ENCODE data around the gene FOXR1.

The FOXR1 gene, protein sequence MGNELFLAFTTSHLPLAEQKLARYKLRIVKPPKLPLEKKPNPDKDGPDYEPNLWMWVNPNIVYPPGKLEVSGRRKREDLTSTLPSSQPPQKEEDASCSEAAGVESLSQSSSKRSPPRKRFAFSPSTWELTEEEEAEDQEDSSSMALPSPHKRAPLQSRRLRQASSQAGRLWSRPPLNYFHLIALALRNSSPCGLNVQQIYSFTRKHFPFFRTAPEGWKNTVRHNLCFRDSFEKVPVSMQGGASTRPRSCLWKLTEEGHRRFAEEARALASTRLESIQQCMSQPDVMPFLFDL

DNA sequence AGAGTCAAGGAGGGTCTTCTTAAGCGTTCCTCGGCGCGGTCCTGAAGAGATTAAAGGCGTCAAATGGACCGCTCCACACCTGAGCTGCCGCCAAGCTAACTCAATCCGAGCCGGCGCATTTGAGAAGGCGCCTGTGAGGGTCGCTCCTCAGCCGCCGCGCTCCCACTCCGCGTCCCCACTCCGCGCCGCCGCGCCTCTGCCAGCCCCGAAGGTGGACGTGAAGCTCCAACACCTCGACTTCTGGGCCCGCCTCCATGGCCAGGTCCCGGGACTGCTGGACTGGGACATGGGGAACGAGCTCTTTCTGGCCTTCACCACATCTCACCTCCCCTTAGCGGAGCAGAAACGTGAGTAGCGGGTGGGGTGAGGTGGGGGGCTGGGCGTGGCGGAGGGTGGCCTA is at the start of gene FOXR1:
TSS of gene FOXR1 (plus strand) at position 116 of the 400 bp plus-strand sequence. CDS start at position 287, 171 bp downstream.
- no peaks in the 10 kb centered on the region for H3K4me1 ChIP-seq (ENCODE audit: insufficient read depth, low read length)
- H3K4me2 ChIP-seq (ENCODE audit: insufficient read depth, low read length) = no peak within 1 kb of the TSS
- no peaks in the 10 kb centered on the region for H4K20me1 ChIP-seq (ENCODE audit: insufficient read depth, low read length)
- ATAC-seq (ENCODE audit: insufficient read depth, low read depth) = no peak
- H3K36me3 ChIP-seq (ENCODE audit: insufficient read depth, low read length) = no peaks in the 10 kb centered on the region
- TF ChIP-seq EZH2 (IDR thresholded peaks at IDR 0.05; ENCODE audit: borderline replicate concordance, low read depth, low read length, severe bottlenecking) = no peak
- TF ChIP-seq, protein P1, sequence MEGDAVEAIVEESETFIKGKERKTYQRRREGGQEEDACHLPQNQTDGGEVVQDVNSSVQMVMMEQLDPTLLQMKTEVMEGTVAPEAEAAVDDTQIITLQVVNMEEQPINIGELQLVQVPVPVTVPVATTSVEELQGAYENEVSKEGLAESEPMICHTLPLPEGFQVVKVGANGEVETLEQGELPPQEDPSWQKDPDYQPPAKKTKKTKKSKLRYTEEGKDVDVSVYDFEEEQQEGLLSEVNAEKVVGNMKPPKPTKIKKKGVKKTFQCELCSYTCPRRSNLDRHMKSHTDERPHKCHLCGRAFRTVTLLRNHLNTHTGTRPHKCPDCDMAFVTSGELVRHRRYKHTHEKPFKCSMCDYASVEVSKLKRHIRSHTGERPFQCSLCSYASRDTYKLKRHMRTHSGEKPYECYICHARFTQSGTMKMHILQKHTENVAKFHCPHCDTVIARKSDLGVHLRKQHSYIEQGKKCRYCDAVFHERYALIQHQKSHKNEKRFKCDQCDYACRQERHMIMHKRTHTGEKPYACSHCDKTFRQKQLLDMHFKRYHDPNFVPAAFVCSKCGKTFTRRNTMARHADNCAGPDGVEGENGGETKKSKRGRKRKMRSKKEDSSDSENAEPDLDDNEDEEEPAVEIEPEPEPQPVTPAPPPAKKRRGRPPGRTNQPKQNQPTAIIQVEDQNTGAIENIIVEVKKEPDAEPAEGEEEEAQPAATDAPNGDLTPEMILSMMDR (IDR thresholded peaks at IDR 0.05; ENCODE audit: borderline replicate concordance, extremely low read depth, low read length, poor library complexity, severe bottlenecking) = no peak
- H2AFZ ChIP-seq (ENCODE audit: low read depth, low read length) = no peak within 1 kb of the TSS
- H3K27me3 ChIP-seq (ENCODE audit: insufficient read depth, low read length, poor library complexity) = no peaks in the 10 kb centered on the region
- no peak within 1 kb of the TSS for H3K27ac ChIP-seq (ENCODE audit: low read length)
- no peak for DNase-seq
- H3K4me3 ChIP-seq (ENCODE audit: low read depth in 1 of 2, low read length in 2 of 2) = no peak within 1 kb of the TSS
- no peak within 1 kb of the TSS for H3K9ac ChIP-seq (ENCODE audit: low read depth, low read length)
- H3K79me2 ChIP-seq (ENCODE audit: insufficient read depth, low read length) = no peaks in the 10 kb centered on the region
- H3K9me3 ChIP-seq (ENCODE audit: insufficient read depth, low read length, severe bottlenecking) = no peaks in the 10 kb centered on the region

DNA sequence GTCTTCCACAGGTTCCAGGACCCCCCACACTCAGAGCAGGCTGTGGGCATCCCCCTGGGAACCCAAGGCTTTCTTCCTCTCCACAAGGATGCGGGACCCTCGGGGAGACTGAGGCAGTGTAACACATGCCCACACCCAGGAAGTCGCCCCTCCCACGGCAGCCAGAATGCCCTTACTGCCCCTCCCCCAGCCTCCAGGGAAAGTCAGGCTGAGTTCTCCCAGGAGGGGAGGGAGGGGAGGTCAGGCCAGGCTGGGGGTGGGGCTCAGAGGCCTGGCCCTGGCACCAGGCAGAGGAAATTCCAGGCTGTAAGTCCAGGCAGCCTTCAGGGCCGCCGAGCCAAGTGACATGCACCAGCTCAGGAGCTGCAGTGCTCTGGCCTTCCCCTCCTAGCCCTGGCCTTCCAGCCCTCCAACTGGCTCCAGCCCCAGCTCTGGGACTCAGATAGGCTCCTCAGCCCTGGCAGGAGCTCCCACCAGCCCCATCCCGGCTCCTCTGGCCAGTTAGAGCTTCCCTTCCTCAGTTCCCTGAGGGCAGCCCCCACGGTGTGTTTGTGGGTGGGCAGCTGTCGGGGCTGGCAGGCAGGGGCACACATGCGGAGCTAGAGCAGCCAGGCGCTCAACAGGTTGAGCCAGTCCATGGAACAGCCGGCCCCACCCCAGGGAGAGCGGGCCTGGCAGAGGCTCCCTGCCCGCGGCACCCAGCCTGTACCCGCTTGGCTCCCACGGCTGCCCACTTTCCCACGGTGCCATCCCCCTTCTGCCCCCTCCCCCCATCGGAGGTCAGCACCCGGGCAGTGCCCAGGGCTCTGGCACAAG is 49.4 kb upstream of the FOXR1 start:
- no peak for DNase-seq
- peak overlapping the region; percentile 89 for H3K4me2 ChIP-seq (ENCODE audit: insufficient read depth, low read length)

GRCh38 chr11:118922745-118923627 is 48.6 kb upstream of the FOXR1 start:
- Histone ChIP-seq H3K4me3 (ENCODE audit: low read depth in 1 of 2, low read length in 2 of 2) (peak overlapping the region; percentile 50 to 97; a peak in 3 of 4 replicates), H3K4me1 (ENCODE audit: insufficient read depth, low read length) (peaks cover 93% of the 10 kb centered on the region), H3K9ac (ENCODE audit: low read depth, low read length) (peak overlapping the region; percentile 82)

More for the DNA sequence above, 49.4 kb upstream of the FOXR1 start:
- Histone ChIP-seq H4K20me1 (ENCODE audit: insufficient read depth, low read length) (peaks cover 32% of the 10 kb centered on the region), H3K9me3 (ENCODE audit: insufficient read depth, low read length, severe bottlenecking) (no peaks in the 10 kb centered on the region), H3K36me3 (ENCODE audit: insufficient read depth, low read length) (peaks cover 21% of the 10 kb centered on the region; the same call in 1 of the 2 replicates), H2AFZ (ENCODE audit: low read depth, low read length) (no peak overlapping the region), H3K79me2 (ENCODE audit: insufficient read depth, low read length) (peaks cover 81% of the 10 kb centered on the region), H3K4me3 (ENCODE audit: low read depth in 1 of 2, low read length in 2 of 2) (peak overlapping the region in 1 of 2 experiments; percentile 97; a peak in 2 of 4 replicates), H3K9ac (ENCODE audit: low read depth, low read length) (peak overlapping the region; percentile 82), H3K27me3 (ENCODE audit: insufficient read depth, low read length, poor library complexity) (no peaks in the 10 kb centered on the region), H3K4me1 (ENCODE audit: insufficient read depth, low read length) (peaks cover 93% of the 10 kb centered on the region), H3K27ac (ENCODE audit: low read length) (peak overlapping the region; percentile 66)
- TF ChIP-seq, protein P1 (IDR thresholded peaks at IDR 0.05; ENCODE audit: borderline replicate concordance, extremely low read depth, low read length, poor library complexity, severe bottlenecking) = no peak
- TF ChIP-seq EZH2 (IDR thresholded peaks at IDR 0.05; ENCODE audit: borderline replicate concordance, low read depth, low read length, severe bottlenecking) = no peak
- no peak for ATAC-seq (ENCODE audit: insufficient read depth, low read depth)

More at GRCh38 chr11:118922745-118923627, 48.6 kb upstream of the FOXR1 start:
- peak overlapping the region; percentile 89 for H3K4me2 ChIP-seq (ENCODE audit: insufficient read depth, low read length)
- H3K9me3 ChIP-seq (ENCODE audit: insufficient read depth, low read length, severe bottlenecking) = no peaks in the 10 kb centered on the region
- H3K36me3 ChIP-seq (ENCODE audit: insufficient read depth, low read length) = peaks cover 21% of the 10 kb centered on the region; the same call in 1 of the 2 replicates
- no peak for DNase-seq
- peaks cover 32% of the 10 kb centered on the region for H4K20me1 ChIP-seq (ENCODE audit: insufficient read depth, low read length)
- peak overlapping the region; percentile 66 for H3K27ac ChIP-seq (ENCODE audit: low read length)
- no peak for ATAC-seq (ENCODE audit: insufficient read depth, low read depth)
- H2AFZ ChIP-seq (ENCODE audit: low read depth, low read length) = no peak overlapping the region
- no peaks in the 10 kb centered on the region for H3K27me3 ChIP-seq (ENCODE audit: insufficient read depth, low read length, poor library complexity)
- TF ChIP-seq, protein P1 (IDR thresholded peaks at IDR 0.05; ENCODE audit: borderline replicate concordance, extremely low read depth, low read length, poor library complexity, severe bottlenecking) = no peak
- TF ChIP-seq EZH2 (IDR thresholded peaks at IDR 0.05; ENCODE audit: borderline replicate concordance, low read depth, low read length, severe bottlenecking) = no peak
- H3K79me2 ChIP-seq (ENCODE audit: insufficient read depth, low read length) = peaks cover 73% of the 10 kb centered on the region
